ENCODE data around the gene TNFRSF8.

The TNFRSF8 gene

DNA sequence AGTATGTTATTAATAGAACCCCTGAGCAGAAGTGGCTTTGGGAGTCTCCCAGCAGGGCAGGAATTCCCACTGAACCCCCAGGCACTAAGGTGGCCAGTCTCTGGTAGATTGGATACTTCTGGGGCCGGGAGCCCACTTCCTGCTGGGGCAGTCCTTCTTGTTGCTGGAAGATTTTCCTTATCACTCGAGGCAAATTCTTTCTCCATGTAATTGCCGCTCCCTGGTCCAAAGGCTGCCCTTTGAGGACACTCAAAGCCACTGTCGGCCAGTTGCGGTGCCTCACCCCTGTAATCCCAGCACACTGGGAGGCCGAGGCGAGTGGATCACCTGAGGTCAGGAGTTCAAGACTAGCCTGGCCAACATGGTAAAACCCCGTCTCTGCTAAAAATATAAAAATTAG, 81.1 kb downstream of the TNFRSF8 start:
- no peak for DNase-seq

DNA sequence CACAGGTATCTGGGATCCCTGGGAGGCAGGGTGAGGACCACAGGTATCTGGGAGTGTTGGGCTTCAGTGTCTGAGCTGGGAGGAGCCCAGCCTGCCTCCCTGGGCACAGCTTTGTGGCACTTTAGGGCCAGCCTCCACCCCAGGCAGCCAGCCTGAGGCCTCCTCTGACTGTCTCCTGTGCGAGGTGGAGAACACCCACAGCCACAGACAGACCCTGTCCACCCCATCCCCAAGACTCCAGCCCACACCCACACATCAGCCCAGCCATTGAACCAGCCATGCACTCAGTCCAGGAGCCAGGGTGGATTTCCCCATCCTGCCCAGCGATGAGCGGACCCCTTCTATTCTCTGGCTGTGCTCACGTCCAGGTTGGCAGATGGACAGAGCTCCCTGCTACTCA, 81.9 kb downstream of the TNFRSF8 start:
- DNase-seq = no peak

DNA sequence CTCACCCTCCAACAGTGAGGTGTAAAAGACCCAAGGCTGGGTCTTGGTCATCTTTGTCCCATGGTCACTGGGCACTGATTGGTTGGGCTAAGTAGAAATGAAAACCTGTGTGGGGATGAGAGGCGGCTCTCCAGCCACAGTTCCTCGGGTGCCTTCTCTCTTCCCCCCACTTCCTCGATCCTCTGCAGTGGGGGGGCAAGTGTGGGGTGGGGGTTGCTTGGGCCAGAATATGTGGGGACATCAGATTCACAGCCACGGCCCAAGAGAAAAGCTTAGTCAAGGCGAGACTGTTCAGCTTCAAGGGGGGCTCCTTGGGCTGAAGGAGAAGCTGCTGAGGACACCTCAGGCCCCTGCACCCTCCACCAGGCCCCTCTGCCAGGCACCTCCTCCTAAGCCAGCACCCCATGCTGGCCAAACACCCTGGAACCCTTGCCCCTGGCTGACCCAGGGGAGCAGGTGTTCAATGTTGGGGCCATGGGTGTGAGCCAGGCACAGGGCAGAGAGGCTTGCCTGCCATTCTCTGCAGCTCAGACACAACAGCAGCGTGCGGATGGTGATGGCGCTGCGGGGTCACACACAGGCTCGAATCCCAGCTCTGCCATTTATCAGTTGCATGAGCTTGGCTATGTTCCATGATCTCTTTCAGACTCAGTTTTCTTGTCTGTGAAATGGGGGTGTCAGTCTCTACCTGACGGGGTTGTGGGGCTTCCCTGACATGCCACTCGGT, 82.7 kb downstream of the TNFRSF8 start:
- DNase-seq = no peak

DNA sequence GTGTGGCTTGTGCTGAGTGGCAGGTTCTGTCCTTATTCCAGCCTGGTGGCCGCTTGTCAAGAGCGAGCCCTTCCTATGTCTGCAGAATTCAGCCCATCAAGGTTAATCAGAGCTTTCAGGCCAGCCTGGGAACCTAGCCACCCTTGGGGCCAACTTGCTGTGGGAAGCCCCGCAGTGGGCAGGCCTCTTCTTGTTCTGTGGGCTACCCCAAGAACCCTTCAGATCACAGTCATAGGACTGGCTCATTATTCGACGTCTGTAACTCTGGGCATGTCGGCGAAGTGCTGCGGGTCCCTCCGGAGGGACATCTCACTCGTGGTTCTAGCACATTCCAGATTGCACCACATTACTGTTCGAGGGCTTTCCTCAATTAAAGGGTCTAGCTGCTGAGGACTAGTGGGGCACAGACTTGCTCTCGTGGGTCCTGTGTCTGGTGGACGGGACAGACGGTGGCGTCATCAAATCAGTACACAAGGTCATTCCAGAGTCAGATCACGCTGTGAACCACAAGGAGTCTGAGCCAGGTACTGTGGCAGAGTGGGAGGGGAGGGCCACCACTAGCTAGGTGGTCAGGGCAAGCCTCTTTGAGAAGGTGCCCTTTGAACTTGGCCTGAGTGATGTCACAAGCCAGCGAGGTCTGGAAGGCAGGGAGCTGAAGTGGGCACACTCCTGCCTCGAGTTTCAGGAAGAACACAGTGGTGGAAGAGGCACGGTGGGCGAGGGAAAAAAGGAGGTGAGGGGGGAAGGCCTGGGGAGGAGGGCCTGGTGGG, 83.4 kb downstream of the TNFRSF8 start:
- DNase-seq = no peak

DNA sequence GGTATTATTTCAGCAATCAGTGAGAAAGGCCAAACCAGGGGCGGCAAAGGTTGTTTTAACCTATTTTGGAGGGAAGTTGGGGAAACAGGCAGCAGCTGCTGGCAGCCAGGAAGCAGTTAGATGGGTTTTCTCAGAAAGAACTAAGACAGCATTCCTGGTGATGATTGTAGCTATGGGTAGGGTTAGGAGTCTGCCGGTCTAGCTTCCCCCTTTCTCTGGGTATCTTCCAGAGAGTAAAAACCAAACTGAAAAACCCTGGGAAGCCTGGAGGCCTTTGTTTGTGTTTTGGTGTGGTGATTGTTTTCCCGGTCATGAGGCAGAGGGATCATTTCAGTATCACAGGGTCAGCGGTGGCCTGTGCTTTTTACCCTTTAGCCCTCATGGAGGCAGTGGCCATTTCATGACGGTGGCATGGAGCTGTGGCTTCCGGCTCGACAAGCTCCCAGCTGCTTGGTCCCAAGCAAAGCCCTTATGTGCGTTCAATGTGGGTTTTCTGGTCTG, 84.1 kb downstream of the TNFRSF8 start:
- DNase-seq = no peak

DNA sequence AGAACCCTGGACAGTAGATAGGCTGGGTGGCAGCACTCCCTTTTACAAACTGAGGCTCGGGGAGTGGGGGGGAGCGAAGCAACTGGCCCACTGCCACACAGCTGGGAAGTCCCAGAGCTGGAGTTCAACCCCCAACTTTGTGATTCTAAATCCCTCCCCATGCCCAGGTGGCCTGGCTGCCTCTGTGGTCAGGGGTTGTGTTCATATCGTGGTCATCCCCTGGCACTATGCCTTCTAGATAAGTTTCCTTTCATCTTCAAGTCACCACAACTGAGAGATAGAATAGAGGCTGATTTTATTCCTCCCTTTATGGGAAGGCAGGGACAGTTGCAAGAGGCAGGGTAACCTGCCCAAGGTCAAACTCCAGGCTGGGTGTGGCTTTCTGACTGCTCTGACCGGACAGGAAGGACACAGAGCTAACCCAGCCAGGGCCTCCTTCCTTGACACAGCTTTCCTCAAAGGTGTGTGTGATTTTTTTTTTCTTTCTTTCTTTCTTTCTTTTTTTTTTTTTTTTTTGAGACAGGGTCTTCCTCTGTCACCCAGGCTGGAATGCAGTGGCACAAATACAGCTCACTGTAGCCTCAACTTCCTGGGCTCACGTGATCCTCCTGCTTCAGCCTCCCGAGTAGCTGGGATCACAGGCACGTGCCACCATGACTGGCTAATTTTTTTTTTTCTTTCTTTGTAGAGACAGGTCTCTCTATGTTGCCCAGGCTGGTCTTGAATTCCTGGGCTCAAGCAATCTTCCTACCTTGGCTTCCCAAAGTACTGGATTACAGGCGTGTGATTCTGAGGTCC, 85.3 kb downstream of the TNFRSF8 start:
- DNase-seq = no peak

DNA sequence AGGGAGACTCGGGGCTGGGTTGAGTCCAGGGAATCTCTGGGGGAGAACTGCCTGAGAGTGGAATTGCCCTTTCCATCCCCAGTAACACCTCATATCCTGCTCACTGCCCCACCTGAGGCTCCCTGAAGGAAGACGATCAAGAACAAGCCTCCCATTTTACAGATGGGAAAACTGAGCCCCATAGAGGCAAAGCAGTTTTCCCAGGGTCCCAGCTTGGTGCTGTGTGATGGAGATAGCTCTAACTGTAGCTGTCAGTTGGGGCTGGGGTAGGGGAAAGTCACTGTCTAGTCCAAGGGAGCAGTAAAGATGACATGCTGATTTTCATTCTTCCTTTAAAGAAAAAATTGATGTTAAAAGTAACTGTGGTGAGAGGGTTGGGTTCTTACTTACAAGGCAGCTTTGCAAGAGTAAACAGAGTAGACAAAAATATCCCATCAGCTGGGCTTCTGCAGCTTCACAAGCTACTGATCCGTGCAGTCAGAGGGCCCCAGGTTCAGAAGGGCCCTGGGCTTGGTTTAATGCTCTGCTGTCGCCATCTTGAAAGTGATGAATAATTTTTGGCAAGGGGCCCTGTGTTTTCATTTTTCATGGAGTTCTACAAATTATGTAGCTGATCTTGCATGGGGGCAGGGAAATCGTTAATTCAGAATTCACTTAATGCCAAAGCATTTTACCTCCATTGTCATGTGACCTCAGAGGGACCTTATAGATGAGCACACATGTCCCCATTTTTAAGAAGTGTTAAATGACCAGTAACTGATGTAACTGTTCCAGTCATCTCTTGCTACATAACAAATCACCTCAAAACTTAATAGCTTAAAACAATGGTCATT, 86.1 kb downstream of the TNFRSF8 start:
- DNase-seq = no peak

DNA sequence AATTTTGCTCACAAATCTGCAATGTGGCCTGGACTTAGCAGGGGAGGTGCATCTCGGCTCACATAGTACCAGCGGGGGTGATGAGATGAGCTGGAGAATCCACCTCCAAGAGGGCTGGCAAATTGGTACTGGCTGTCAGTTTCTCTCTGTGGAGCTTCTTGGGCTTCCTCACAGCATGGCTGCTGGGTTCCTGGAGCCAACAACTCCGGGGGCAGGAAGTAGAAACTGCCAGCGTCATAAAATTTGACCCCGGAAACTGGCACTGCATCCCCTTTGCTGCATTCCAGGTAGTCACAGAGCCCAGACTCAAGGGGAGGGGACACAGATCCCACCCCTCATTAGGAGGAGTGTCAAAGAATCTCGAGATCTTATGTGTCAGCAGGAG, 86.7 kb downstream of the TNFRSF8 start:
- DNase-seq = no peak

DNA sequence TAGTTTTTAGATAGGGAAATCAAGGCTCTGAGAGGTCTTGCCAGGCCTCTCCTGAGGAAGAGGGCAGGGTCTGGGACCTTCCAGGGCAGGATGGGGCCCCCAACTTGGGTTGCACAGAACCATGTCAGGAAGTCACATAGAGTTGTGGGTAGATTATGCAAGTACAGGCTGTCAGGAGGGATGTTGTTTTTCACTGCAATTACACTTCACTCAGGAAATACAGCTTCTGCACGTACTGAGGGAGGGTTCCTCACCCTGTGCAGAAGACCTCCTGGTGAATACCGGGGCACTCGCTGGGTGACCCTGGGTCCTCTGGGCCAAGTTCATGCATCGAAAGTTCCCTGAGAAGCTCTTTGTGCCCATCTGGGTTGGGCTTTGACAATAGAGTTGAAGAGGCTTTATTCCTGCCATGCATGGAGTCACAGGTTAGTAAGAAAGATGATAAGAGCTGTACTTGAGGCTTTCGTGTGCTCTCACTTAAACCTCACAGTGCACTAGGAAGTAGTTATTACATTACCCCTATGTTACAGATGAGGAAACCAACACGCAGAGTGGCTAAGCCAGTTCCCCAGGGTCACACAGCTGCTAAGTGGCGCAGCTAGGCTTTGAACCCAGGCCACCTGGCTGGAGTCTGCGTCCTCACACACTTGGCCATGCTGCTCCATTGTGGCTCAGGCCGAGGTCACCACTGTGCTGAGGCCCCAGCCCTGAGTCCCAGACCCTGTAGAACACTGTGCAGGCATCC, 87.5 kb downstream of the TNFRSF8 start:
- DNase-seq = no peak

DNA sequence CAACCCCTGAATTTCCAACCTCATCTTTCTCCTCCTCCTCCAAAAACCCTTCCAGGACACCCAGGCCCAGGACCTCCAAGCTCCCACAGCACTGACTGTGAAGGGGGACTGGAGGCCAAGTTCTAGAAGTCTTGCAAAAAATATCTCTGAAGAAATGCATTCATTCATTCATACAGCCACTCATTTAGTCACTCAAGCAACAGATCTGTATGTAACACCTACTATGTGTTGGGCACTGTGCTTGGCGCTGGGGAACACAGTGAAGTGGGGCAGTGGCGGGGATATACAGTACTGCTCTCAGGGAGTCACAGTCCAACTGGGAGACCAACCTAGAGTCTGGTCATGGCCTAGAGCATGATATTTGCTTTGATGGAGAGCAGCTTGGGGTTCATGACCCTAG, 88.4 kb downstream of the TNFRSF8 start:
- DNase-seq = no peak

DNA sequence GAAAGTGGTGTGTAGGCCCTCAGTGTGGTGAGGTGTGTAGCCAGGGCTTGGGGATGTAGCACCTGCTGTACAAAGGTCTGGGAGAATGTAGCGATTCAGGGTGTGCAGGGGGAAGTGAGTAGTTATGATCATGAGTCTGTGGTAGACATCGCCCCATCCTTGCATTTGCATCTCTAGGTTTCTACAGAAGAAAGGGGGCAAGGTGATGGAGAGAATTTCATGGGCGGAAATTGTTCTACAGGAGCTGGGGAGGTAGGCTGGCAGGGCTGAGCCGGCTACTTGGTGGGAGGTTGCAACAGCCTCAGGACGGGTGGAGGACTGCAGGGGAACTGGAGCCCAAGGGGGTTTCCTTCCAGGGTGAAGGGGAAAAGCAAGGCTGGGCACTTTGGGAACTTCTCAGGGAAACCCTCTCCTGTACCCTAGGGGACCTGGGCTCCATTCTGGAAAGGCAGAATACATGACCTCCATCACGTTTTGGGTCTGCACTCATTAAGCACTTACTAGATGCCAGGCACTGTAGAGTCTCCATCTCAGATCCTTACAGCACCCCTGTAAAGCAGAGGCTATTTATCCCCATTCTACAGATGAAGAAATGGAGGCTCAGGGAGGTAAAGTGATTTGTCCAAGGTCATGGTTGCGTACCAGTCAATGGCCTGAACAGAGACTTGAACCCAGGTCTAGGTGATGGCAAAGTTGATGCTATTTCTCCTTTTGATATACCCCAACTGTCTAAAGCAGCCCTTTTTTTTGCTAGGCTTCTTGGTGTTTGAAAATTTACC, 89.2 kb downstream of the TNFRSF8 start:
- DNase-seq = no peak

DNA sequence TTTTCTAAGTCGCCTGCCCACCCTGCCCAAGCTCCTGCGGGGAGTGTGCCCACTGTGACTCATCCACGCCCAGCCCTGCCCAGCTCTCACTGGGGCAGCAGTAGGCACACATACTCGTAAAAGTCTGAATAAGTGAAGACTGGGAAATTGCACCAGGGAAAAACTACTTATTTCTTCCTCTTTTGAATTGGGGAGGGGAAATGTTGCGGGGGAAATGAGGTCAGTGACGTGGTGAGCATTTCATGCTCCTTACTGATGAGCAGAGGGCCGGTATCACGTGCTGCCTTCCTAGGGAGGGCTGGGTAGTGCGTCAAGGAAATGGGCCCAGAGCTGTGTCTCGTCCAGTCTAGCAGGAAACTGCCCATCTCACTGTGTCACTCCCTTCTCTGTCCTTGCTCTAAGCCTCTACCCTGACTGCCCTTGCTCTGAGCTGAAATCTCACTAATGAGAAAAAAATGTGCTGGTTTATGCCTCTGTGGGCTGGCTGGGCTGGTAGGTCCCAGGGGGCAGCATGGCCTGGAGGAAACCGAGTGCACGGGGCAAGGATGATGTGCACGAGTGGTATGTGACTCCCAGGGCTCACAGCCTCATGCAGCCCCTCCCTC, 90.2 kb downstream of the TNFRSF8 start:
- DNase-seq = no peak

DNA sequence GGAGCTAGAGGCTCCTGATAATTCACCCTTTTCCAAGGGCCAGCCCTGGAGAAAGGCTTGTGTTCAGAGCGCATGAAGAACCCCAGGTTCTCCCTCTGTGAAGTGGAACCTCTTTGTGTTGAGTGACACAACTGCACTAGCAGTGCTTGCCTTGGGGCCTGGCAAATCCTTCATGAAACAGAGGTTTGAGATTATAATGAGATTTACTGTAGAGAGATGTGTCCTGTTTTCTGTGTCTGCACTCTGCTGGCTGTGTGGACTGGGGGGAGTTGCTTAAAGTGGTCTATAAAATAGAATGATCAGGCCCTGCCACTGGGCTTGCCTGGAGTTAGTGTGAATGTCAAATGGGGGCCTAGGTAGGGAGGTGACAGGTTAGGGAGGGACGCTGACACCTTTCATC, 92.2 kb downstream of the TNFRSF8 start:
- no peak for DNase-seq

DNA sequence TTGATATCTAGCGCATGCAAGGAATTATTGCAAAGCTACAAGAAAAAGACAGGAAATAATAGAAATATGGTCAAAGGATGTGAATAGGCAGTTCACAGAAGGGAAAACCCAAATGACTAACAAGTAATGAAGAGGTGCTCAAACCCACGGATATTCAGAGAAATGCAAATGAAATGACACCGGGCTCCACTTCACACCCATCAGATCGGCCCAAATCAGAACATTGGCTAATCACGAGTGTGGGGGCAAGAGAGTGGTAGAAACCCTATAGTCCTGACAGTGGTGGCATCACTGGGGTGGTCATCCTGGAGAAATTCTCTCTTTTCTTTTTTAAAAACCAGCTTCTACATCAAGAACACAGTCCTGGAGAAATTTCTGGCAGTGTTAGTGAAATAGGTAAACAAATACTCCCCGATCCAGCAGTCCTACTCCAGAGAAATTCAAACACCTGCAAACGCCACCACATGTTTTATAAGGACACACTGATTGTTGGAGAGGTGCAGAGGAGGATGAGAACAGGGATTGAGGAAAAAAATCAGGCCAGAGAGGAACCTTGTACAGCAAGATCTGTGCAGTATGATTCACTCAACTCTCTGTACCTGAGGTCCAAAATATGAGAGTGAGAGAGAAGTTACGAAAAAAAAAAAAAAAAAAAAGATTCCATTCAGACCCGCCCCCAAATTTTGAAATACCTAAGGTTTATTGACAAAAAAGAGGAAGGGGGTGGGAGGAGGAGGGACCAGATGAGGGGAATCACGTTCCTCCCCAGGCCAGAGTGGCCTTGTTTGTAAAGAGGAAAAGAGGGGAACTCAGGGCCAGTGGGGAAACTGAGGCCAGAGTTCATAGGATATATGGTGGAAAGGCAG, 94.5 kb downstream of the TNFRSF8 start:
- DNase-seq = no peak

DNA sequence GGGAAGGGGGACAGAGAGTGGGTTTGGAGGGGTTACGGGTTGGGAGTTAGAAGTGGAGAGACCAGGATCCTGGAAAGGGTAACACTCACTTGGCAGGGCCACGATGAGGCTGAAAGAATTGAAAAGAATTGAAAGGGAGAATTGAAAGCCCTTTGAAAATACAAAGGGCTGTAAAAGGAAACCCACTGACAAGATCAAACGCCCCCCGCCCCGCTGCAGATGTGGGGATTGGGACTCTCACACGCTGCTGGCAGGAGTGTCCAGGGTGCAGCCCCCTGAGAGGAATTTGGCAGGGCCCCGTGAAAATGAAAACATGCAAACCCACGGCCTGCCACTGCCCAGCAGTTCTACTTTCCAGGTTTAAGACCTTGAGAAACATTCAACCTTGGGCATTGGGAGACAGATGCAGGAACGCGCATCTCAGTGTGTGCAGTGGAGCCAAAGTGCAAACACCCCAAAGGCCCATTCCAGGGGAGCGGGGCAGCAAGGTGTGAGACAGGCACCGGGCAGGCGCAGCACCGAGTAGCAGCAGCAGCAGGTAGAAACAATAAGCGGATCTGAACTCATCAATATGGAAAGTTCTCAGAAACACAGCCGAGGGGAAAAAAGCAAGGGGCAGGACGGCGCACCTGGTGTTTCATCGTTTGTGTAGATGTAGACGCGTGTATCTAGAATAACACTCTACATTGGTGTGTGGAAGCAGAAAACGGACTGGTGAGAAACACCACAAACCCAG, 95.4 kb downstream of the TNFRSF8 start:
- no peak for DNase-seq

DNA sequence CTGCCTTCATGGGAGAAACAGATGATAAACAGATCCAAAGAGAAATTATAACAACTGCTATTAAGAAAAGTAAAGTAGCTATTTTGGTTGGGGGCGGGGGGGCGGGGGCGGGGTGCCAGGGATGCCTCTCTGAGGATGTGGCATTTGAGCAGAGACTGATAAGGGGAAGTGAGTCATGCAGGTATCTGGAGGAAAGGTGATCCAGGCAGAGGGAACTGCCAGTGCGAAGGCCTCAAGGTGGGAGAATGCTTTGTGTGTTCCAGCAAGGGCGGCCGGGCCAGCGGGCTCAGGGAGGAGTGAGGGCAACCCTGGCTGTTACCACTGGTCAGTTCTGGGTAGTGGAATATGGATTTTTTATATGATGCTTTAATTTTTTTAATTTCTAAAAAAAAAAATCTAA, 96.7 kb downstream of the TNFRSF8 start:
- no peak for DNase-seq

DNA sequence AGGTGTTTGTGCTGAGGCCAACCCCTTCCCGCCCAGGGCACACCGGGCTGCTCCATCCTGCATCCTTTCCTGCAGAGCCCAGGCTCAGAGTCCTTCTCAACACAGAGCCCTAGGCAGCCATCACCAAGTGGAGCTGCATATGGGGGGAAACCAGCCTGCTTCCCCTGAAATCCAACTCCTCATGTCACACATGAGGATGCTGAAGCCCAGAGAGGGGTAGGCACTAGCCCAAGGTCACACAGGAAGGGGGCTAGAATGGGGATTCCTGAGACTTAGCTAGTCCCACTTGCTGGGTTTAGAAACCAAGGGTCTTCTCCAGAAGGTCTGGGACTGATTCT, 98.2 kb downstream of the TNFRSF8 start:
- no peak for DNase-seq

DNA sequence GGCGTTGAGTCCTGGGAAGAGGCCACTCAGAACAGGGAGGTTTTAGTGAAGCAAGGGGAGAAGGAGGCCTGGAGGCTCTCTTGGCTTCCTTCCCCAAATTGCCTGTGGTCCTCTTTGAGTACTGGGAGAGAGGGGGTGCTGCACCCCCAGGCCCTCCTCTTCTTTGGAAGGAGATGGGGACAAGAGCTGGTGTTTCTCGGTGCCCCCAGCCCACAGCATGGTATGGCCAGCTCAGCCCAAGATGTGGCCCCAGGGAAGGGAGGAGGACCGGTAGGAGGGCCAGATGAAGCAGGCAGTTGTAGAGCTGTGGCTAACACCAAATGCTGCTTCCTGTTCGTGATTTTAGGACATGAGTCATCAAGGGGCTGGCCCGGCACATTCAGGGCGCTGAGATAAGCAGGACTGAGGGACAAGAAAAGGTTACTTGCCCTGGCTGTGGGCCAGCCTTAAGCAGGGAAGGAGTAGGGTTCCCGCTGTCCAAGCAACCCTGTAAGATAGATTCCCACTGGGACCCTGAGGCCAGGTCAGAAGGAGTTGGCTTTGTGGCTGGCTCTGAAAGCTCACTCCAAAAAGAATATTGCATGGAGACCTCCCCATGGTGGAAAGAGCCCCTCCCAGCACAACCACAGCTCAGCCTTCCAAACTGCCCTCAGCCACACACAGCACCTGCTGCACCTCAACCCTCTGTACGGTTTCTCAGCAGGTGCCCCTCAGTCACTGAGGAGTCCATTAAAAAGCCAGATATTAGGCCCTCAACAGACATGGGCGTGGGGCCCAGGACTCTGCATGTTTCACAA, 98.8 kb downstream of the TNFRSF8 start:
- DNase-seq = no peak
